Kidney tubule cell (primary cell): ENCODE measurements around the gene KHDC3L.

ENCODE experiments used
- DNase-seq: peaks from one replicate; pipeline ENCODE4 v3.0.0-alpha.2; 2018; ENCODE audit warnings: low spot score

KHDC3L gene, protein sequence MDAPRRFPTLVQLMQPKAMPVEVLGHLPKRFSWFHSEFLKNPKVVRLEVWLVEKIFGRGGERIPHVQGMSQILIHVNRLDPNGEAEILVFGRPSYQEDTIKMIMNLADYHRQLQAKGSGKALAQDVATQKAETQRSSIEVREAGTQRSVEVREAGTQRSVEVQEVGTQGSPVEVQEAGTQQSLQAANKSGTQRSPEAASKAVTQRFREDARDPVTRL

GRCh38 chr6:73362358-73362757, at the start of gene KHDC3L:
Gene KHDC3L, plus strand, starts transcription at chr6:73362658. Its CDS starts 72 bp downstream, at chr6:73362730.
- no peak for DNase-seq

DNA sequence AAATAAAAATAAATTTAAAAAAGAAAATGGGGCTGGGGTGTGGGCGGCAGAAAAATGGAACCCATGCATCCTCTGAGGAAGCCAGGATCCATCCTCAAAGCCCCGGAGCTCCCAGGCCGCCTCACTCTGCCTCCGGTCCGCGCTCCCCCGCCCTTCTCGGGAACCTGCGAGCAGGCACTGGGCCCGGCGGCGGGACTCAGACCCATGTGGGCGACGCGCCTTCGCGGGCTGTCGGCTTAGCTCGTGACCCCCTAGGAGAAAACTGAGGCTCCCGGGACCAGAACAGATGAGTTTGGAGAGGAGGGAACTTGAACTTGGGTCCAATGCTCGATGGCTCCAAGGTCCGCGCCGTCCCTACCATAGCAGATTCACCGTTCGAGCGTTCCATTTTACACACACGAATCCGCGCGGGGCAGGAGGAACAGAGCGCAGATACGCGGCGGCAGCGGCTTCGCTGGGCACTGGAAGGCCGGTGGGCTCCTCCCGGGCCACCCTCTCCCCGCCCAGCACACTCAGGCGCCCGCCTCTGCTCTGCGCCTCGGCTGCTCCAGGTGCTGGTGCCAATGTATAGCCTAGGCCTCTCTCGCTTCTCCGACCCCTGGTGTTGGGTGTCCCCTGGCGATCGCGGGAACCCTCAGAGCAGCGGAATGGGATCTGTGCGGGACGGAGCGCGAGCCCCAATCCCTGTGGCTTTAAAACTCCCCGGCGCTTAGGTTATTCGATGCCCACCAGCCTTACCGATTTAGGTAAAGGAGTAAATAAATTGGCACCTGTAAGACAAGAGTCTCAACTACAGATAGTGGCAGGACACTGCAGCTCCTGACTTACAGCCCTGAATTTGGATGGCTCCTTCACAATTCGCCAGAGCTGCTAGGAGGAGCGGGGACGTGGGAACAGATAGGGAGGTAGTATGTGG, 47.6 kb upstream of the KHDC3L start:
- no peak for DNase-seq

GRCh38 chr6:73323323-73323722, 39.1 kb upstream of the KHDC3L start:
- DNase-seq = no peak

- peak; percentile 73 for DNase-seq
These were observed 36.8 kb upstream of the KHDC3L start for GRCh38 chr6:73325656-73326055.

- no peak for DNase-seq
These were observed 33.7 kb upstream of the KHDC3L start for GRCh38 chr6:73328790-73329189.

- DNase-seq = no peak
These were observed 33.3 kb upstream of the KHDC3L start for GRCh38 chr6:73329201-73329600.

- DNase-seq = peak; percentile 55
These were observed 23.1 kb upstream of the KHDC3L start for GRCh38 chr6:73339340-73339739.

DNA sequence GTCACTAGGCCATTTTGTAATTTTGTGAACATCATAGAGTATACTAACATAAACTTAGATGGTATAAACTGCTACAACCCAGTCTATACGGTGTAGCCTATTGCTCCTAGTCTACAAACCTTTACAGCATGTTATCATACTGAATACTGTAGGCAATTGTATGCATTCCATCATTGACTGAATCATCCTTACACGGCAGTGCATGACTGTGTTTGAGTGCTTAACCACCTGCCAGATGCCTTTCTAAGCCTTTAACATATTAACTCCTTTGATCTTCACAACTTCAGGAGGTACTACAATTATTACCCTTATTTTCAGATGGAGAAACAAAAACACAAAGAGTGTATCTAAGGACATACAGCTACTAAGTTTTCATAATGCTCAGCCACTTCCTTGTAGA, 22.4 kb upstream of the KHDC3L start:
- peak; percentile 78 for DNase-seq

DNA sequence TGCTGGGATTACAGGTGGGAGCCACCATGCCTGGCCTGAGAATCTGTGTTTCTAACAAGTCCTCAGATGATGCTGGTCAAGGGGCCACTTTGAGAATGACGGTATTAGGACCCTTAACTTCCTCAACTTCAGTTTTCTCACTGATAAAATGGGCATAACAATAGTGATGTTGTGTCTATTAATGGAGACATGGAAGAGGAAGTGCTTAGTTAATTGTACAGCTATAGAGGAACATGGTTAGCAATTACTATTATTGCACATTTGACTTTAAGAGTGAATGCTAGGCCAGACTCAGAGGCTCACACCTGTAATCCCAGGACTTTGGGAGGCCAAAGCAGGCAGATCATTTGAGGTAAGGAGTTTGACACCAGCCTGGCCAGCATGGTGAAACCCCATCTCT, 21.1 kb upstream of the KHDC3L start:
- DNase-seq = no peak

DNA sequence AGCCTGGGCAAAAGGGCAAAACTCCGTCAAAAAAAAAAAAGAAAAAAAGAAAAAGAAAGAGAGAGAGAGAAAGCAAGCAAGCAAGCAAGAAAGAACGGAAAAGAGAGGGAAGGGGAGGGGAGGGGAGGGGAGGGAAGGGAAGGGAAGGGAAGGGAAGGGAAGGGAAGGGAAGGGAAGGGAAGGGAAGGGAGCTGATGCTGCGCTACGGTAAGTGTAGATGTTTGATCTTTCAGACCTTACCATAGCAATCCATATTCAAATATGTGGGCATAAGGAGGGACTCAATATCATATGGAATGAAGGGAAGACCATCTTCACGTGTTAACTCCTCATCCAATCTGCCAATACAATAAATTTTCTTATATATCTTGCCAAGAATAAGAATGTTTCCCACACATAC, 20.3 kb upstream of the KHDC3L start:
- DNase-seq = no peak

- no peak for DNase-seq
These were observed 19.3 kb upstream of the KHDC3L start for GRCh38 chr6:73343164-73343563.

DNA sequence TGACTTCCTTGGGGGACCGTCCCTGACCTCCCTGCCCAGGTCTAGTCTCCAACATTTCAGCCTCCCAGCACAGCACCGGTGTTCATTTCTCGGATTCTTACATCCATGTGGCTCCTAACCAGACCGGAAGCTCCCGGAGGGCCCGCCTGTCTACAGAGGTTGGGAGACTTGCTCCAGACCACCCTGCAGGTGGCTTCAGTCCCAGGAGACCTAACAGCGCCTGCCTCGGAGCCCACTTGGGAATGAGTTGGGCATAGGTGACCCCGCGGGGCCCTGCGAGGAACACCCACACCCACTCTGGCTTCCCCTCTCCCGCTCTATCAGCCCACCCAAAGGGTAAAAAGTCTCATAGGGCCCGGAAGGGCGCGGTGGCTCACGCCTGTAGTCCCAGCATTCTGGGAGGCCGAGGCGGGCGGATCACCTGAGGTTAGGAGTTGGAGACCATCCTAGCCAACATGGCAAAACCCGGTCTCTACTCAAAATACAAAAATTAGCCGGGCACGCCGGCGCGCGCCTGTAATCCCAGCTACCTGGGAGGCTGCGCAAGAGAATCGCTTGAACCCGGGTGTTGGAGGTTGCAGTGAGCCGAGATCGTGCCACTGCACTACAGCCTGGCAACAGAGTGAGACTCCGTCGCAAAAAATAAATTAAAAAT, 13.8 kb upstream of the KHDC3L start:
- no peak for DNase-seq

- no peak for DNase-seq
These were observed 13.1 kb upstream of the KHDC3L start for GRCh38 chr6:73349311-73349710.

GRCh38 chr6:73353636-73354593, 8.5 kb upstream of the KHDC3L start, which contains the start of gene DPPA5:
Gene DPPA5, minus strand, starts transcription at chr6:73354276. Its CDS starts 51 bp downstream, at chr6:73354225.
- DNase-seq = no peak

- DNase-seq = no peak
These were observed 545 bp downstream of the KHDC3L start for GRCh38 chr6:73362869-73363536.

- DNase-seq = no peak
These were observed 1.0 kb downstream of the KHDC3L start for GRCh38 chr6:73363537-73363875.

DNA sequence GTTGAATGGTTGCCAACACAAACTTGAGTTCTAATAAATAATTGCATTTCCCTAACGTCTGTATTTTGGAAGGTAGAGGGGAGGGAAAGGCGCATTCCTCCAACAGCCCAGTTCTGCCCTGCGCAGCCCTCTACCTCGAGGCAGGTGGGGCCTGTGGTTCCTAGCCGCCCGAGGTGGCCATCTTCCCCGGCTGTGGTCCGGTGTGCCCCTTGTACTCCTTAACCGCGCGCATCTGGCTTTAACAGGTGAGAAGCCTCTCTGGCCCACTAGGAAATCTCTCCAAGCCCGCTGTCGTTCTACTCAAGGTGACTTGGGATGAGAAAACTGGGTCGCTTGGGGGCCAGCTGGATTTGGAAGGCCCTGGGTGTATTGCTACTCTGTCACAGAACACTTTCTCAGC, 1.7 kb downstream of the KHDC3L start:
- no peak for DNase-seq

DNA sequence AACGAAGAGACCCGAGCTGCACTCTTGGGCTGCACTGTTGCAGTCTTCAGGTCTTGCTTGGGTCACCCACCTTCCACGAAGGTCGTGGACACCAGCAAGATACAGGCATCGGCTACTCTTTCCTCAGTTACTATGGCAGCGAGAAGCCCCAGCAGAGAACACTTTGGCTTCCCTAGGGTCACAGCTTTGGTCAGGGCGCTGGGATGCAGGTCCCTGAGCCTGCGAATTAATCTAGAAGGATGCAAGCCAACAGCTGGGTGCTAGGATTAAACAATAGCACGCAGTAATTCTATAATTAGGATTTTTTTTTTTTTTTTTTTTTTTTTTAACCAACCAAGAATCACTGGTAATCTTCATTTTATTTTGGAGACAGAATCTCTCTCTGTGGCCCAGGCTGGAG, 2.1 kb downstream of the KHDC3L start:
- no peak for DNase-seq

DNA sequence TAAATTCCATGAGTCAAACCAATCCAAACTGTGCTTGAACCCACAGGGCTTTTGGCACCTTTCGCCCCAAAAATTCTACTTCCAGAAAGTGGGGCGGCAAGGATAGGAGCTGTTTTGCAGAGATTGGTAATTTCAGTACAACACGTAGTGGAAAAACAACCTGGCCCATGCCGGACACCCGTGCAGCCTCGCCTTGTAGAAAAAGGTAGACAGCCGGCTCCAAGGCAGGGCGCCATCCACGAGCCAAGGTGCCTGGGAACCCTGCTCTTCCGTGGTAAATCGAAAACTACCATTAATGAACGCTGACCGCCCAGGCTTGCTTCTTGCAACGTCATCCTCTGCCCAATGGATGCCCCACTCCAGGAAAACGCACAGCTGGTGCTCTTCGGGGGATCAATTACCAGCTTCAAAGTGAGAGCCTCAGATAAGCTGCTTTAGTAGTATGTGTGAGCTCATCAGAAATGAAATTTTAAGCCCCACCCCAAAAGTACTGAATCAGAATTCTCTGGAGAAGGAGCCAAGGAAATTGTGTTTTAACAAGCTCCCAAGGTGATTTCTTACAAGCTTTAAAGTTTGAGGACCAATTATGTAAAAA, 5.4 kb downstream of the KHDC3L start:
- no peak for DNase-seq

DNA sequence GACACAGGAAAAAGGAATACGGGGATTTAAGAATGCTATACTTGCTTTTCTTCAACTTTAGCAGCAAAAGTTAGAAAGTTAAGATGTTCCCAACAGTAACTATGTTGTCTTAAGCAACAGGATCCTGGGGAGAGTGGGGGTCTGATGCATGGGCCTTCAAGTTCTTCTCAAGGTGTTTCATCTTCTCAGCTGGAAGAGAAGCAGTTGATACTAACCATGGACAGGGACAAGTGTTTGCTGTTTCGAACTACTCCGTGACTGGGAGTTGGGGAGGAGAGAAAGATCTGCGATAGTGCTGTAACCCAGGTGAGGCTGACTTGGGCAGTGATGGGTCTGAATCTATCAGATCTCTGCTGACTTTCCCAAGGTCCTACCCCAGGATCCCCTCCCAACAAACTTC, 6.2 kb downstream of the KHDC3L start:
- no peak for DNase-seq

DNA sequence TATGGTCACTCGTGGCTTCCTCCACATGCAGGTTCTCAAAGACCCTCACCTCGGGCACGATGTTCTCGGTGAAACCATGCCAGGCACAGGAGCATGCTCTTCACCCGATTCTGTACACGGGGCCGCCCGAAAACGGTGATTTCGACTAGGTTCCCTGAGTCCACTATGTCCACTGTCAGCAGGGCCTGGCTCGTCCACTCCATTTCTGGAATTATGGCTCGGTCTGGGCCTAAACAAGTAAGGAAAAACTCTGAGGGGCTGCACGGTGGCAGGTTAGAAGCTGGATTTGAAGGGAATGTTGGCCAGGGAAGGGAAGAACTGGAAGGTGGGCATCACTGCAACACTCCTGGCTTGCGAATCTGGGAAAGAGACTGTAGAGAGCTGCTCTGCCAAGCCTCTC, 6.7 kb downstream of the KHDC3L start:
- DNase-seq = no peak
